HEK293T (cell line): ENCODE results near the gene CNPY1.

Experiments
- FOXA1 ChIP-seq: fragments of 450-650 bp; IDR thresholded peaks from 2 replicates; pipeline ENCODE4 v1.6.1; 2016; ENCODE audit warnings: mild to moderate bottlenecking
- FOXK2 ChIP-seq: fragments of 450-650 bp; IDR thresholded peaks from 2 replicates; pipeline ENCODE4 v1.6.1; 2016; ENCODE audit warnings: mild to moderate bottlenecking
- FOXM1 ChIP-seq: fragments of 450-650 bp; IDR thresholded peaks from 2 replicates; pipeline ENCODE4 v1.6.1; 2017; ENCODE audit warnings: mild to moderate bottlenecking, borderline replicate concordance
- LEF1 ChIP-seq: fragments of 450-650 bp; IDR thresholded peaks from 2 replicates; pipeline ENCODE4 v1.6.1; 2017; ENCODE audit warnings: mild to moderate bottlenecking, borderline replicate concordance
- SP1 ChIP-seq: fragments of 450-650 bp; IDR thresholded peaks from 2 replicates; pipeline ENCODE4 v1.6.1; 2017
- SUZ12 ChIP-seq: fragments of 450-650 bp; IDR thresholded peaks from 2 replicates; pipeline ENCODE4 v1.6.1; 2016; ENCODE audit warnings: mild to moderate bottlenecking
- TARDBP ChIP-seq: fragments of 450-650 bp; IDR thresholded peaks from 2 replicates; pipeline ENCODE4 v1.6.1; 2016

GRCh38 chr7:155556763-155557162, 10.4 kb upstream of the CNPY1 start:
- no peak for TF ChIP-seq FOXA1
- no peak for TF ChIP-seq FOXK2
- TF ChIP-seq FOXM1 = no peak
- TF ChIP-seq TARDBP = no peak
- no peak for TF ChIP-seq SUZ12
- no peak for TF ChIP-seq LEF1
- no peak for TF ChIP-seq SP1
